Measurements from ENCODE around the gene SDS. TPM values are rescaled to one million over a fixed set of nuclear protein-coding genes. Genes with fewer than 3 reads are reported as not detected.

The SDS gene
- polyA plus RNA-seq, 3 donors = 0.89 to 2.3 (median 1.1) TPM

GRCh38 chr12:113398346-113399290, 5.1 kb downstream of the SDS start:
- 94% methylated on average over 15 of the region's 26 CpGs for WGBS (ENCODE audit: insufficient coverage)
- H3K27ac Mint-ChIP-seq = no peak overlapping the region
- no peak for DNase-seq
- H3K27me3 Mint-ChIP-seq (ENCODE audit: low read depth in 3 of 3) = peaks cover 9 to 10% (median 9%) of the 10 kb centered on the region in 3 donors
- intact Hi-C loops (cut with micrococcal nuclease) = no loop called here
- Histone ChIP-seq H3K27ac (ENCODE audit: low read depth in 1 of 2, low read length in 2 of 2) (no peak overlapping the region), H3K4me3 (replicated peaks in 1 of 3; ENCODE audit: low read depth in 2 of 3, low read length in 3 of 3) (no peak overlapping the region), H3K4me2 (replicated peaks; ENCODE audit: extremely low read depth, low read length, poor library complexity, severe bottlenecking) (no peak overlapping the region), H3K4me1 (ENCODE audit: control insufficient read depth in 1 of 2, insufficient read depth in 2 of 2, low read length in 2 of 2) (peaks cover 5 to 6% of the 10 kb centered on the region in 2 donors), H3K27me3 (ENCODE audit: control insufficient read depth in 2 of 2, insufficient read depth in 2 of 2, low read length in 2 of 2) (no peaks in the 10 kb centered on the region), H4K20me1 (ENCODE audit: insufficient read depth, low read length) (no peaks in the 10 kb centered on the region), H3K9me3 (replicated peaks in 1 of 2; ENCODE audit: control insufficient read depth in 1 of 2, insufficient read depth in 1 of 2, low read length in 2 of 2) (no peaks in the 10 kb centered on the region), H2AFZ (ENCODE audit: insufficient read depth, low read depth, low read length, poor library complexity, severe bottlenecking) (no peak overlapping the region), H3K9ac (ENCODE audit: insufficient read depth, low read length, poor library complexity, severe bottlenecking) (no peak overlapping the region), H3K79me2 (ENCODE audit: insufficient read depth, low read length) (no peaks in the 10 kb centered on the region), H3K36me3 (replicated peaks in 1 of 2; ENCODE audit: control insufficient read depth in 1 of 2, insufficient read depth in 2 of 2, low read length in 2 of 2) (no peaks in the 10 kb centered on the region)
- H3K4me3 Mint-ChIP-seq = no peak overlapping the region
- TF ChIP-seq CTCF (IDR thresholded peaks at IDR 0.05) = no peak
- peaks cover 0 to 12% (median 0%) of the 10 kb centered on the region in 7 donors for H3K9me3 Mint-ChIP-seq
- peaks cover 2% of the 10 kb centered on the region for H3K4me1 Mint-ChIP-seq
- no peaks in the 10 kb centered on the region for H3K36me3 Mint-ChIP-seq

- Mint-ChIP-seq H3K27me3 (ENCODE audit: low read depth in 3 of 3) (peaks cover 9 to 10% (median 9%) of the 10 kb centered on the region in 3 donors), H3K27ac (peak overlapping the region in 1 of 7 donors; percentile 65), H3K9me3 (peaks cover 0 to 12% (median 0%) of the 10 kb centered on the region in 7 donors), H3K4me3 (peak overlapping the region in 1 of 2 donors; percentile 31), H3K4me1 (no peaks in the 10 kb centered on the region), H3K36me3 (no peaks in the 10 kb centered on the region)
- H3K36me3 ChIP-seq (replicated peaks in 1 of 2; ENCODE audit: control insufficient read depth in 1 of 2, insufficient read depth in 2 of 2, low read length in 2 of 2) = no peaks in the 10 kb centered on the region
- no peaks in the 10 kb centered on the region for H4K20me1 ChIP-seq (ENCODE audit: insufficient read depth, low read length)
- H2AFZ ChIP-seq (ENCODE audit: insufficient read depth, low read depth, low read length, poor library complexity, severe bottlenecking) = no peak overlapping the region
- H3K4me1 ChIP-seq (ENCODE audit: control insufficient read depth in 1 of 2, insufficient read depth in 2 of 2, low read length in 2 of 2) = no peaks in the 10 kb centered on the region
- no peaks in the 10 kb centered on the region for H3K79me2 ChIP-seq (ENCODE audit: insufficient read depth, low read length)
- no peak overlapping the region for H3K27ac ChIP-seq (ENCODE audit: low read depth in 1 of 2, low read length in 2 of 2)
- no peak overlapping the region for H3K4me3 ChIP-seq (replicated peaks in 1 of 3; ENCODE audit: low read depth in 2 of 3, low read length in 3 of 3)
- no peak overlapping the region for H3K4me2 ChIP-seq (replicated peaks; ENCODE audit: extremely low read depth, low read length, poor library complexity, severe bottlenecking)
- H3K9ac ChIP-seq (ENCODE audit: insufficient read depth, low read length, poor library complexity, severe bottlenecking) = no peak overlapping the region
- WGBS (ENCODE audit: insufficient coverage) = 79% methylated on average over 3 of the region's 10 CpGs
- no peaks in the 10 kb centered on the region for H3K9me3 ChIP-seq (replicated peaks in 1 of 2; ENCODE audit: control insufficient read depth in 1 of 2, insufficient read depth in 1 of 2, low read length in 2 of 2)
- no peak for DNase-seq
- TF ChIP-seq CTCF (IDR thresholded peaks at IDR 0.05) = no peak
- intact Hi-C loops (cut with micrococcal nuclease) = no loop called here
- no peaks in the 10 kb centered on the region for H3K27me3 ChIP-seq (ENCODE audit: control insufficient read depth in 2 of 2, insufficient read depth in 2 of 2, low read length in 2 of 2)
Observed at GRCh38 chr12:113397497-113398197, 6.0 kb downstream of the SDS start.

All from CD14-positive monocyte (primary cell).